RWPE1 (cell line): ENCODE results near the gene OBSL1.
A peak's percentile ranks its signal among the peaks of the same experiment; 100 is the strongest.

Source experiments
- CTCF ChIA-PET: fragments of 350-600 bp; sonication (Branson Sonifier 250); formaldehyde crosslinking; extraction: SDS; loops from one replicate; lab custom pipeline; 2021; lab: Yijun Ruan, JAX
- POLR2A ChIA-PET: fragments of 400-600 bp; formaldehyde crosslinking; extraction: SDS; loops from one replicate; lab custom pipeline; 2020; ENCODE audit warnings: antibody characterized with exemption; ENCODE audit not compliant: low non-redundant PET; lab: Yijun Ruan, JAX
- DNase-seq: peaks from one replicate; pipeline ENCODE4 v3.0.0; 2012; ENCODE audit warnings: low spot score
- H3K27ac ChIP-seq: fragments of 450-650 bp; 2 replicates; pipeline ENCODE4 v1.5.1; 2017
- CTCF ChIP-seq: fragments of 450-650 bp; conservative IDR thresholded peaks from 2 replicates; pipeline ENCODE4 v1.5.1; 2017; ENCODE audit warnings: low read depth, mild to moderate bottlenecking

The OBSL1 gene

GRCh38 chr2:219573166-219573565 lies 1.8 kb upstream of the OBSL1 start:
- no peak for DNase-seq
- no peak overlapping the region for H3K27ac ChIP-seq
- ChIA-PET POLR2A (no interaction called here), CTCF (interaction anchor here (1.5 kb wide), 1 partner anchor 13 kb away, joined by 5 read pairs; no protein-coding TSS in a partner anchor)
- no peak for TF ChIP-seq CTCF

- no peak for TF ChIP-seq CTCF
- no peak for DNase-seq
- ChIA-PET POLR2A (no interaction called here), CTCF (interaction anchor here (4.0 kb wide), 1 partner anchor 12 kb away, joined by 21 read pairs; no protein-coding TSS in a partner anchor)
- H3K27ac ChIP-seq, result peak within 1 kb of the TSS; percentile 77
Measured at GRCh38 chr2:219572237-219573001, 1.1 kb upstream of the OBSL1 start, which contains the start of gene INHA. Gene INHA, plus strand, starts transcription at chr2:219572310. Its CDS starts 65 bp downstream, at chr2:219572375.

DNA sequence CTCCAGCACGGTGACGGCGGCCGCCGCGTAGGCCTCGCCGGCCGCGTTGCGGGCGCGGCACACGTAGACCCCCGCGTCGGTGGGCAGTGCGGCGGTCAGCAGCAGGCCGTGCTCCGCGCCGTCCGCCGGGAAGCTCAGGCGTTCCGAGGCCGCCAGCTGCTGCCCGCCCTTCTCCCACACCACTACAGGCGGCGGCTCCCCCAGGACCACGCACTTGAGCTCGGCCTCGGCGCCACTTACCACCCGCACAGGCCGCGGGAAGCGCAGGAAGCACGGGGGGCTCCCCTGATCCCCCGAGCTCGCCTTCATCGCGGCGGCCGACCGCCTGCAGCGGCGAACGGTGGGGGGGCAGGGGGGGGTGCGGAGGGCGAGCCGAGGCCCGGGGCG lies 422 bp downstream of the OBSL1 start:
- no peak for DNase-seq
- ChIA-PET CTCF (interaction anchor here (0.6 to 4.0 kb wide), 3 partner anchors 10 to 168 kb away, joined by 3 to 21 read pairs (median 3); no protein-coding TSS in a partner anchor), POLR2A (interaction anchor here (1.1 to 1.5 kb wide), 2 partner anchors 26 to 28 kb away, joined by 3 read pairs; partner anchors contain the start of genes CHPF and TMEM198)
- H3K27ac ChIP-seq, result peak overlapping the region; percentile 77
- TF ChIP-seq CTCF, result no peak

- H3K27ac ChIP-seq, result peak overlapping the region; percentile 77
- no peak for TF ChIP-seq CTCF
- POLR2A ChIA-PET, result interaction anchor here (1.1 to 1.5 kb wide), 2 partner anchors 26 to 27 kb away, joined by 3 read pairs; partner anchors contain the start of genes CHPF and TMEM198
- CTCF ChIA-PET, result interaction anchor here (0.6 to 4.0 kb wide), 3 partner anchors 10 to 167 kb away, joined by 3 to 21 read pairs (median 3); no protein-coding TSS in a partner anchor
- DNase-seq, result peak; percentile 46
Measured at GRCh38 chr2:219570194-219570923, 980 bp downstream of the OBSL1 start.

DNA sequence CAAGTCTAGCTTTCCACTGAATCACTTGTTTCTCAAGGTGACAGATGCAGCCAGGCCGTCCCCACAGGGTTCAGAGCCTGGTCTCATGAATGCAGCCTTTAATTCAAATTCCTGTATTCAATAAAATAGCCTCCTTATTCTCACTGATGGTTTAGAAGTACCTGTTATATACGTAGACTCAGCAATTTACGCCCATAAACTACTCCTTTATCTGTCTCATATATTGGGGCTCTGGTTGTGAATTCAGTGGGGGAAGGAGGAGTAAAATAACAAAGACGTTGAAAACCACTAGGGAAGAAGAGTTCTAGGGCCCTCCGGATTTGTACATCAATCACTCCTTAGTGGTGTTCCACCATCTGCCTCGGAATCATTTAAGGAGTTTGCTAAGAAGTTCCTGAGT lies 1.7 kb downstream of the OBSL1 start:
- ChIA-PET POLR2A (no interaction called here), CTCF (interaction anchor here (4.0 kb wide), 1 partner anchor 9 kb away, joined by 21 read pairs; no protein-coding TSS in a partner anchor)
- no peak for TF ChIP-seq CTCF
- DNase-seq, result no peak
- H3K27ac ChIP-seq, result peak overlapping the region; percentile 77; the same call in 1 of the 2 replicates

DNA sequence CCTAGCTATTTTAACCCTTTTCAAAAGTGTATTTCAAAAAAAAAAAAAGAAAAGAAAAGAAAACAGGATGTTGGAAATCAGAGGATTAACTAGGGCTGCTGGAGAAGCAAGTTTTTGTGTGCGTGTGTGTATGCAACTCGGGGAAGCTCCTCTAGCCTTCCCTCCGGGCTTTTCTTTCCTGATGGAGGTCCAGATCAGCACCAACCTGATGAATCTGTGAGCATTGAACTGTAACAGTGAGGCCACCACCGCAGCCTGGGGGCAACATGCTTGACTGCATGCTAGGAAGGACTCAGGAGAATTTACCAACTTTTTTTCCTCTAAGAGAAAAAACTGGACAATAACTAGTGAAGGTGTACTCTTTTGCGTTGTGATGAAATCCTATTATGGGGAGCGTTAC lies 2.3 kb downstream of the OBSL1 start:
- POLR2A ChIA-PET, result no interaction called here
- DNase-seq, result no peak
- CTCF ChIA-PET, result interaction anchor here (4.0 kb wide), 1 partner anchor 8 kb away, joined by 21 read pairs; no protein-coding TSS in a partner anchor

More for the DNA sequence above, 2.3 kb downstream of the OBSL1 start:
- no peak overlapping the region for H3K27ac ChIP-seq
- TF ChIP-seq CTCF, result no peak
